ENCODE results near the gene RILPL1. TPM values are rescaled to one million over a fixed set of nuclear protein-coding genes. Genes with fewer than 3 reads are reported as not detected.

Gene RILPL1
- total and polyA plus RNA-seq, 2 of the 4 experiments (the other 2 are of a cell fraction) = 11.1 to 19.8 TPM

- 76% methylated on average over 13 of the region's 13 CpGs; no CpG with 5 or more reads in 1 of the 2 experiments for WGBS, 2 experiments (ENCODE audit: extremely low coverage in 2 of 2, insufficient read length in 1 of 2)
- Histone ChIP-seq H3K4me3 (ENCODE audit: insufficient read depth, low read depth, low read length) (no peak overlapping the region), H2BK5ac (ENCODE audit: low read depth, low read length, poor library complexity, severe bottlenecking) (no peak overlapping the region), H4K8ac (ENCODE audit: low read depth in 2 of 2, low read length in 2 of 2) (no peak overlapping the region), H2AK9ac (replicated peaks; ENCODE audit: low read depth, low read length, poor library complexity) (peak overlapping the region; percentile 25), H4K20me1 (ENCODE audit: insufficient read depth, low read length) (peaks cover 3% of the 10 kb centered on the region), H3K27me3 (ENCODE audit: control insufficient read depth, insufficient read depth, low read length) (no peaks in the 10 kb centered on the region), H2BK120ac (ENCODE audit: low read depth, low read length) (no peak overlapping the region), H2BK15ac (ENCODE audit: low read depth, low read length) (no peak overlapping the region), H3K9ac (ENCODE audit: low read depth, low read length) (no peak overlapping the region), H3K4me2 (ENCODE audit: low read depth, low read length) (no peak overlapping the region), H3K36me3 (ENCODE audit: control insufficient read depth, insufficient read depth, low read length) (peaks cover 44% of the 10 kb centered on the region), H3K18ac (ENCODE audit: low read depth, low read length) (no peak overlapping the region), H4K5ac (ENCODE audit: low read depth, low read length) (no peak overlapping the region), H3K27ac (ENCODE audit: insufficient read depth, low read length) (no peak overlapping the region), H4K91ac (ENCODE audit: insufficient read depth, low read depth, low read length) (no peak overlapping the region), H2AFZ (replicated peaks; ENCODE audit: low read length, poor library complexity) (no peak overlapping the region), H3K56ac (ENCODE audit: extremely low read depth, insufficient read depth, low read length) (no peak overlapping the region), H2AK5ac (ENCODE audit: low read depth, low read length) (no peak overlapping the region), H3K4ac (ENCODE audit: low read depth, low read length) (no peak overlapping the region), H3K9me1 (ENCODE audit: insufficient read depth, low read length) (peaks cover 21% of the 10 kb centered on the region), H2BK20ac (ENCODE audit: low read depth, low read length) (no peak overlapping the region), H3K79me1 (ENCODE audit: low read depth in 1 of 2, low read length in 2 of 2) (peaks cover 6 to 22% of the 10 kb centered on the region in 2 experiments), H3K14ac (replicated peaks; ENCODE audit: low read depth, low read length) (no peak overlapping the region), H3K23ac (ENCODE audit: low read depth, low read length) (no peak overlapping the region), H3K9me3 (ENCODE audit: control insufficient read depth, insufficient read depth, low read length) (no peaks in the 10 kb centered on the region), H3K4me1 (ENCODE audit: control insufficient read depth, insufficient read depth, low read length) (no peaks in the 10 kb centered on the region)
- intact Hi-C loops (cut with micrococcal nuclease) (no loop called here), in situ Hi-C loops (cut with MboI; ENCODE audit: low sequenced_read_pairs) (no loop called here), dilution Hi-C loops (cut with HindIII; ENCODE audit: low sequenced_read_pairs, unreplicated experiment) (no loop called here)
- ChIA-PET CTCF (no interaction called here), POLR2A (ENCODE audit: unreplicated experiment) (no interaction called here)
- DNase-seq = no peak
- no peak for ATAC-seq (ENCODE audit: low read depth)
- no peak for TF ChIP-seq RFX5 (IDR thresholded peaks at IDR 0.05; ENCODE audit: low read depth, low read length)
- no peak for TF ChIP-seq MAZ (IDR thresholded peaks at IDR 0.05; ENCODE audit: borderline replicate concordance, low read depth, low read length)
- TF ChIP-seq RAD21 (IDR thresholded peaks at IDR 0.05; ENCODE audit: low read length) = no peak
- no peak for TF ChIP-seq POLR2A (IDR thresholded peaks at IDR 0.05; ENCODE audit: low read depth, low read length)
- no peak for TF ChIP-seq ELK1 (IDR thresholded peaks at IDR 0.05; ENCODE audit: borderline replicate concordance, low read depth, low read length)
- no peak for TF ChIP-seq CTCF (conservative IDR thresholded peaks at IDR 0.05; ENCODE audit: low read depth, low read length)
- no peak for TF ChIP-seq MAFK (IDR thresholded peaks at IDR 0.05; ENCODE audit: low read depth, low read length)
- TF ChIP-seq BHLHE40 (IDR thresholded peaks at IDR 0.05; ENCODE audit: low read depth, low read length) = no peak
- TF ChIP-seq USF2 (IDR thresholded peaks at IDR 0.05; ENCODE audit: low read depth, low read length) = no peak
- no peak for TF ChIP-seq MXI1 (IDR thresholded peaks at IDR 0.05; ENCODE audit: borderline replicate concordance, low read depth, low read length)
- BruUV-seq (replicated peaks) = no TSS peak
These were observed 19.7 kb downstream of the RILPL1 start for GRCh38 chr12:123513805-123514204.
